K562 (cell line): Measurements from ENCODE around the gene ATP2A3. TPM values are rescaled to one million over a fixed set of nuclear protein-coding genes. Genes with fewer than 3 reads are reported as not detected.

Experiments used
- ATAC-seq: fragments of 200-7000 bp; cut with Tn5 transposase; 3 replicates; pipeline ENCODE4 v1.9.1; 2020; ENCODE audit warnings: moderate library complexity
- BruUV-seq: library from RNA; stranded (reverse); fragments of 400-500 nt; replicated peaks from 2 replicates; lab custom pipeline; 2021; lab: Mats Ljungman, UMichigan
- CTCF ChIA-PET: fragments of 300-600 bp; formaldehyde crosslinking; extraction: SDS; loops from one replicate; lab custom pipeline; 2021; ENCODE audit warnings: low intra/inter-chr PET ratio; lab: Yijun Ruan, JAX
- POLR2A ChIA-PET: fragments of 300-600, 350-650 bp; sonication (Branson Sonifier 250); formaldehyde crosslinking; extraction: SDS; loops from one replicate; lab custom pipeline; 2021; ENCODE audit warnings: antibody characterized with exemption, inconsistent platforms; lab: Yijun Ruan, JAX
- DNase-seq, 4 experiments: peaks; one replicate each; pipeline versions ENCODE4 v3.0.0 to v3.0.0-alpha.2; 2011 to 2018; ENCODE audit warnings: low spot score in 3 of 4, mixed read lengths in 3 of 4; ENCODE audit errors: extremely low read depth in 1 of 4
- FAIRE-seq: peaks from 2 replicates; lab custom pipeline; 2011; peaks lifted over from hg19 to GRCh38; lab: Jason Lieb, UNC
- H2AFZ ChIP-seq: 2 replicates; pipeline ENCODE4 v1.6.0; 2011; ENCODE audit warnings: low read depth, low read length, control low read depth, inconsistent platforms
- H3K27ac ChIP-seq: fragments of 200-600 bp; 3 replicates; pipeline ENCODE4 v1.8.0; 2011; ENCODE audit warnings: low read depth, mild to moderate bottlenecking, control low read depth, inconsistent platforms, low read length, moderate library complexity, mixed read lengths; ENCODE audit errors: extremely low read depth
- H3K27me3 ChIP-seq, 2 experiments: fragments of 300-600 bp in 1 of 2; 2 replicates in 1 of 2; 3 replicates in 1 of 2; pipeline versions ENCODE4 v1.6.0 to v1.8.0; 2011; ENCODE audit warnings: inconsistent platforms in 2 of 2, low read length in 2 of 2, mild to moderate bottlenecking in 1 of 2, mixed read lengths in 1 of 2, moderate library complexity in 1 of 2; ENCODE audit not compliant: control insufficient read depth in 2 of 2, insufficient read depth in 2 of 2
- H3K36me3 ChIP-seq: fragments of 300-600 bp; 3 replicates; pipeline ENCODE4 v1.8.0; 2011; ENCODE audit warnings: mild to moderate bottlenecking, low read length, inconsistent platforms; ENCODE audit not compliant: control insufficient read depth, insufficient read depth
- H3K4me1 ChIP-seq, 2 experiments: fragments of 200-600 bp in 1 of 2; replicated peaks in 1 of 2; 2 replicates in 1 of 2; 3 replicates in 1 of 2; pipeline versions ENCODE4 v1.5.1 to v1.8.0; 2011; ENCODE audit warnings: inconsistent platforms in 2 of 2, low read length in 2 of 2, mild to moderate bottlenecking in 1 of 2, mixed read lengths in 1 of 2, moderate library complexity in 1 of 2; ENCODE audit not compliant: control insufficient read depth in 2 of 2, insufficient read depth in 2 of 2
- H3K4me2 ChIP-seq: 2 replicates; pipeline ENCODE4 v1.6.1; 2011; ENCODE audit warnings: low read length, control low read depth, inconsistent platforms, mixed read lengths; ENCODE audit not compliant: insufficient read depth
- H3K4me3 ChIP-seq: fragments of 200-600 bp; sonication (generic), shearing (Covaris generic); 2 replicates; pipeline ENCODE4 v1.5.1; 2016; ENCODE audit warnings: control low read depth, inconsistent platforms
- H3K79me2 ChIP-seq: fragments of 200-600 bp; 3 replicates; pipeline ENCODE4 v1.8.0; 2011; ENCODE audit warnings: low read length, inconsistent platforms; ENCODE audit not compliant: control insufficient read depth, insufficient read depth
- H3K9ac ChIP-seq, 2 experiments: 2 replicates each; pipeline versions ENCODE4 v1.6.0 to v1.6.1; 2011; ENCODE audit warnings: low read depth in 2 of 2, low read length in 2 of 2, control low read depth in 1 of 2, inconsistent platforms in 1 of 2, mild to moderate bottlenecking in 1 of 2, mixed read lengths in 1 of 2; ENCODE audit not compliant: insufficient read depth in 1 of 2
- H3K9me1 ChIP-seq: one replicate; pipeline ENCODE4 v1.6.0; 2011; ENCODE audit warnings: inconsistent platforms, mild to moderate bottlenecking, low read length, moderate library complexity; ENCODE audit not compliant: control insufficient read depth, insufficient read depth
- H3K9me3 ChIP-seq: replicated peaks from 2 replicates; pipeline ENCODE4 v1.5.1; 2011; ENCODE audit warnings: low read depth, low read length, inconsistent platforms; ENCODE audit not compliant: control insufficient read depth, insufficient read depth
- H4K20me1 ChIP-seq: replicated peaks from 2 replicates; pipeline ENCODE4 v1.6.1; 2011; ENCODE audit warnings: low read length, inconsistent platforms, mixed read lengths; ENCODE audit not compliant: control insufficient read depth, insufficient read depth
- CBX5 ChIP-seq: IDR thresholded peaks from 2 replicates; pipeline ENCODE4 v1.6.1; 2014; ENCODE audit warnings: low read depth, borderline replicate concordance
- CHD1 ChIP-seq: fragments of 200-600 bp; sonication (generic); IDR thresholded peaks from one replicate; pipeline ENCODE4 v1.6.1; 2012; ENCODE audit warnings: mild to moderate bottlenecking, moderate library complexity, low read length, inconsistent platforms
- EHMT2 ChIP-seq: fragments of 450-650 bp; IDR thresholded peaks from 2 replicates; pipeline ENCODE4 v1.6.1; 2018; ENCODE audit warnings: antibody characterized with exemption
- ETS1 ChIP-seq: conservative IDR thresholded peaks from 2 replicates; pipeline ENCODE4 v1.6.1; 2011; ENCODE audit warnings: low read depth, mild to moderate bottlenecking, low read length; ENCODE audit not compliant: control insufficient read depth
- FOXO4 ChIP-seq: fragments of 450-650 bp; formaldehyde crosslinking; IDR thresholded peaks from 2 replicates; pipeline ENCODE4 v1.4.0; 2020; ENCODE audit warnings: mild to moderate bottlenecking, moderate library complexity
- HDAC6 ChIP-seq: IDR thresholded peaks from 2 replicates; pipeline ENCODE4 v1.6.1; 2012; ENCODE audit warnings: low read depth, mild to moderate bottlenecking, control low read depth, inconsistent platforms, low read length, moderate library complexity
- MTA3 ChIP-seq: fragments of 450-650 bp; formaldehyde crosslinking; IDR thresholded peaks from 2 replicates; pipeline ENCODE4 v1.6.1; 2017; ENCODE audit warnings: mild to moderate bottlenecking, borderline replicate concordance
- NFRKB ChIP-seq: fragments of 450-650 bp; IDR thresholded peaks from 2 replicates; pipeline ENCODE4 v1.6.1; 2016; ENCODE audit warnings: low read depth
- POLR2G ChIP-seq: fragments of 200-400 bp; formaldehyde crosslinking; IDR thresholded peaks from 2 replicates; pipeline ENCODE4 v1.6.1; 2017; ENCODE audit warnings: low read depth, mild to moderate bottlenecking, antibody characterized with exemption, low read length, moderate library complexity
- RB1 ChIP-seq: fragments of 450-650 bp; IDR thresholded peaks from 2 replicates; pipeline ENCODE4 v1.6.1; 2017; ENCODE audit warnings: low read depth, mild to moderate bottlenecking
- RBFOX2 ChIP-seq: fragments of 200-400 bp; formaldehyde crosslinking; IDR thresholded peaks from 2 replicates; pipeline ENCODE4 v1.6.1; 2017; ENCODE audit warnings: low read depth, mild to moderate bottlenecking, low read length, moderate library complexity
- TAF15 ChIP-seq: fragments of 200-400 bp; formaldehyde crosslinking; IDR thresholded peaks from 2 replicates; pipeline ENCODE4 v1.6.1; 2017; ENCODE audit warnings: mild to moderate bottlenecking, low read depth, low read length, moderate library complexity
- TEAD2 ChIP-seq: fragments of 450-650 bp; IDR thresholded peaks from 2 replicates; pipeline ENCODE4 v1.6.1; 2016; ENCODE audit warnings: missing genetic modification characterization, control low read depth, missing compliant biosample characterization
- XRCC3 ChIP-seq: fragments of 450-650 bp; IDR thresholded peaks from 2 replicates; pipeline ENCODE4 v1.6.1; 2017; ENCODE audit warnings: mild to moderate bottlenecking, moderate library complexity
- ZNF263 ChIP-seq: sonication (generic); formaldehyde crosslinking; IDR thresholded peaks from 2 replicates; pipeline ENCODE4 v1.8.0; 2022; ENCODE audit warnings: mild to moderate bottlenecking, missing genetic modification reagents, borderline replicate concordance
- ZNF639 ChIP-seq, 2 experiments: fragments of 200-800 bp in 1 of 2; sonication (Bioruptor generic) in 1 of 2; sonication (generic) in 1 of 2; formaldehyde crosslinking in 1 of 2; IDR thresholded peaks in 1 of 2; conservative IDR thresholded peaks in 1 of 2; 2 replicates each; pipeline versions ENCODE4 v1.5.0 to v1.6.1; 2016 to 2020; ENCODE audit warnings: missing compliant biosample characterization in 1 of 2, missing genetic modification characterization in 1 of 2, missing genetic modification reagents in 1 of 2
- ZNF699 ChIP-seq: fragments of 250-450 bp; sonication (Bioruptor Pico); IDR thresholded peaks from 2 replicates; pipeline ENCODE4 v1.8.0; 2021; ENCODE audit warnings: mild to moderate bottlenecking, moderate library complexity; ENCODE audit not compliant: insufficient replicate concordance
- ZNF766 ChIP-seq: fragments of 200-800 bp; sonication (Bioruptor generic); conservative IDR thresholded peaks from 2 replicates; pipeline ENCODE4 v1.6.1; 2016; ENCODE audit warnings: missing genetic modification characterization, missing compliant biosample characterization
- WGBS: fragments of 100-300 bp; shearing (Covaris generic); methylation state at CpG from one replicate; pipeline ENCODE4 v1.1.6; 2016; ENCODE audit warnings: low coverage, mixed read lengths; ENCODE audit not compliant: insufficient coverage; ENCODE audit errors: missing lambda C conversion rate; 5-methylcytosine and 5-hydroxymethylcytosine counted together
- in situ Hi-C: fragments of 300-500 bp; cut with MboI; formaldehyde crosslinking; loops from 4 replicates; pipeline ENCODE4 v1.15.0; 2018; ENCODE audit warnings: inconsistent platforms, mixed read lengths
- intact Hi-C: fragments of 100-400 bp; cut with micrococcal nuclease; formaldehyde crosslinking; loops from 2 replicates; pipeline ENCODE4 v1.14.2; 2022
- polyA plus RNA-seq, 8 experiments: library from polyadenylated mRNA; depleted of rRNA in 4 of 8; stranded (reverse) in 5 of 8; unstranded in 3 of 8; fragments of >200 nt; fragmentation: Nextera tagmentation in 2 of 8; fragmentation: Illumina TruSeq in 1 of 8; extraction: Ambion mirVana in 2 of 8; extraction: Trizol in 1 of 8; gene quantifications; 2 replicates each; pipeline versions ENCODE4 v1.2.1 to v1.2.3, GENCODE V29; 2011 to 2014; ENCODE audit warnings: inconsistent platforms in 1 of 8, missing spikeins in 1 of 8
- total RNA-seq, 7 experiments: library from RNA; depleted of rRNA in 6 of 7; stranded (reverse); fragments of >200 nt in 6 of 7; fragmentation: Illumina TruSeq in 2 of 7; extraction: Trizol in 2 of 7; gene quantifications; 2 replicates each; pipeline versions ENCODE4 v1.2.1 to v1.2.3, GENCODE V29; 2011 to 2021; ENCODE audit warnings: low replicate concordance in 1 of 7

The ATP2A3 gene
- total and polyA plus RNA-seq, 9 of the 15 experiments (the other 6 are each of a cell fraction or from before 2014, with no cell fraction given), result 0.65 to 103 (median 31.3) TPM

- TF ChIP-seq FOXO4 (CRISPR knock-in tag), result no peak
- no peak for TF ChIP-seq TEAD2 (tag)
- TF ChIP-seq ZNF639 (CRISPR knock-in tag; conservative IDR thresholded peaks at IDR 0.05 in 1 of 2, IDR thresholded peaks at IDR 0.05 in 1 of 2), result no peak
- peak; percentile 78 for TF ChIP-seq POLR2G
These were observed 10.7 kb downstream of the ATP2A3 start (continued) for GRCh38 chr17:3953542-3953941.

GRCh38 chr17:3952186-3952585, 12.1 kb downstream of the ATP2A3 start:
- ChIA-PET CTCF (no interaction called here), POLR2A (interaction anchor here (6.9 kb wide), 1 partner anchor 8 kb away, joined by 40 read pairs; no protein-coding TSS in a partner anchor)
- FAIRE-seq, result no peak
- intact Hi-C loops, result no loop called here
- no peaks in the 10 kb centered on the region for H3K9me3 ChIP-seq
- WGBS, result 98% methylated on average over 12 of the region's 14 CpGs
- no TSS peak for BruUV-seq
- no peaks in the 10 kb centered on the region for H3K9me1 ChIP-seq
- no peak overlapping the region for H3K4me3 ChIP-seq
- peaks cover 9 to 40% of the 10 kb centered on the region in 2 experiments; a peak in 4 of 5 replicates for H3K4me1 ChIP-seq
- H3K27me3 ChIP-seq, result no peaks in the 10 kb centered on the region; a peak in 1 of 5 replicates
- in situ Hi-C loops, result no loop called here
- ATAC-seq, result no peak
- no peak overlapping the region for H3K4me2 ChIP-seq
- no peak overlapping the region for H3K9ac ChIP-seq
- peaks cover 36% of the 10 kb centered on the region; the same call in 2 of the 3 replicates for H3K36me3 ChIP-seq
- DNase-seq, result no peak
- H3K79me2 ChIP-seq, result peaks cover 12% of the 10 kb centered on the region; the same call in 2 of the 3 replicates
- TF ChIP-seq RBFOX2 (peak; percentile 12; the same call in 1 of the 2 replicates), ZNF699 (no peak), HDAC6 (no peak), MTA3 (no peak), ETS1 (no peak), ZNF263 (CRISPR knock-in tag) (no peak), ZNF766 (no peak), RB1 (no peak), EHMT2 (no peak), POLR2G (peak; percentile 59), TAF15 (no peak), CHD1 (no peak), NFRKB (no peak), CBX5 (no peak), XRCC3 (no peak)
- H4K20me1 ChIP-seq, result no peaks in the 10 kb centered on the region
- no peak overlapping the region for H3K27ac ChIP-seq
- H2AFZ ChIP-seq, result no peak overlapping the region
